SK-N-SH (cell line): ENCODE measurements around the gene SOX30. TPM values are rescaled to one million over a fixed set of nuclear protein-coding genes. Genes with fewer than 3 reads are reported as not detected.
A peak's percentile ranks its signal among the peaks of the same experiment; 100 is the strongest.

Experiments
- CTCF ChIA-PET: fragments of 300-600, 350-600 bp; formaldehyde crosslinking; extraction: SDS; loops from one replicate; lab custom pipeline; 2021; lab: Yijun Ruan, JAX
- POLR2A ChIA-PET: fragments of 350-600 bp; sonication (Branson Sonifier 250); formaldehyde crosslinking; extraction: SDS; loops from one replicate; lab custom pipeline; 2020; ENCODE audit warnings: antibody characterized with exemption, inconsistent platforms; lab: Yijun Ruan, JAX
- DNase-seq: peaks from one replicate; pipeline ENCODE4 v3.0.0; 2012
- H2AFZ ChIP-seq: fragments of 200-600 bp; sonication (generic); 2 replicates; pipeline ENCODE4 v1.8.1; 2016; ENCODE audit warnings: antibody characterized with exemption, mild to moderate bottlenecking, low read depth
- H3F3A ChIP-seq: fragments of 200-600 bp; sonication (generic); replicated peaks from 2 replicates; pipeline ENCODE3; 2016; ENCODE audit warnings: antibody characterized with exemption, mild to moderate bottlenecking; ENCODE audit not compliant: insufficient read depth
- H3K27ac ChIP-seq, 2 experiments: fragments of 200-500 bp in 1 of 2; fragments of 200-600 bp in 1 of 2; sonication (Bioruptor generic) in 1 of 2; sonication (generic), shearing (Covaris generic) in 1 of 2; 2 replicates each; pipeline versions ENCODE4 v1.5.1 to v1.6.1; 2014 to 2016; ENCODE audit warnings: low read depth in 2 of 2, inconsistent platforms in 1 of 2, low read length in 1 of 2, mild to moderate bottlenecking in 1 of 2, mixed read lengths in 1 of 2
- H3K27me3 ChIP-seq: fragments of 200-600 bp; sonication (generic), shearing (Covaris generic); 2 replicates; pipeline ENCODE4 v1.6.1; 2016; ENCODE audit warnings: mixed run types; ENCODE audit not compliant: insufficient read depth
- H3K36me3 ChIP-seq, 2 experiments: fragments of 200-500 bp in 1 of 2; fragments of 200-600 bp in 1 of 2; sonication (Bioruptor generic) in 1 of 2; sonication (generic) in 1 of 2; replicated peaks in 1 of 2; 2 replicates each; pipeline versions ENCODE3 to v1.5.1; 2014 to 2016; ENCODE audit warnings: low read length in 1 of 2, mild to moderate bottlenecking in 1 of 2; ENCODE audit not compliant: insufficient read depth in 2 of 2, control insufficient read depth in 1 of 2
- H3K4me1 ChIP-seq, 2 experiments: fragments of 200-500 bp in 1 of 2; fragments of 200-600 bp in 1 of 2; sonication (Bioruptor generic) in 1 of 2; sonication (generic), shearing (Covaris generic) in 1 of 2; 2 replicates each; pipeline versions ENCODE4 v1.5.1 to v1.6.1; 2014 to 2016; ENCODE audit warnings: low read depth in 1 of 2, low read length in 1 of 2, mixed run types in 1 of 2; ENCODE audit not compliant: insufficient read depth in 2 of 2, control insufficient read depth in 1 of 2
- H3K4me2 ChIP-seq: fragments of 200-600 bp; sonication (generic), shearing (Covaris generic); 2 replicates; pipeline ENCODE4 v1.6.1; 2017; ENCODE audit warnings: mixed run types
- H3K4me3 ChIP-seq, 2 experiments: fragments of 200-500 bp in 1 of 2; fragments of 200-600 bp in 1 of 2; sonication (Bioruptor generic) in 1 of 2; sonication (generic), shearing (Covaris generic) in 1 of 2; 2 replicates each; pipeline versions ENCODE4 v1.5.1 to v1.8.1; 2014 to 2016; ENCODE audit warnings: low read depth in 2 of 2, inconsistent platforms in 1 of 2, low read length in 1 of 2, mild to moderate bottlenecking in 1 of 2, mixed read lengths in 1 of 2, moderate library complexity in 1 of 2
- H3K79me2 ChIP-seq: fragments of 200-600 bp; sonication (generic); 2 replicates; pipeline ENCODE4 v1.8.1; 2017; ENCODE audit warnings: mild to moderate bottlenecking; ENCODE audit not compliant: insufficient read depth
- H3K9ac ChIP-seq: fragments of 200-600 bp; sonication (generic); 2 replicates; pipeline ENCODE4 v1.6.1; 2017; ENCODE audit warnings: mixed run types
- H3K9me2 ChIP-seq: fragments of 200-600 bp; sonication (generic); 2 replicates; pipeline ENCODE4 v1.6.1; 2017; ENCODE audit warnings: mixed run types
- H3K9me3 ChIP-seq: fragments of 200-600 bp; sonication (generic); 2 replicates; pipeline ENCODE4 v1.6.1; 2017; ENCODE audit warnings: mixed run types, mild to moderate bottlenecking, moderate library complexity
- H4K20me1 ChIP-seq: fragments of 200-600 bp; sonication (generic); 2 replicates; pipeline ENCODE4 v1.6.1; 2017; ENCODE audit warnings: mild to moderate bottlenecking, mixed run types; ENCODE audit not compliant: insufficient read depth
- CHD2 ChIP-seq: fragments of 150-350 bp; IDR thresholded peaks from 2 replicates; pipeline ENCODE4 v1.6.1; 2018; ENCODE audit warnings: low read length; ENCODE audit not compliant: partially characterized antibody
- CTCF ChIP-seq: fragments of 200-600 bp; sonication (generic); IDR thresholded peaks from 2 replicates; pipeline ENCODE4 v1.6.1; 2017; ENCODE audit warnings: antibody characterized with exemption, mild to moderate bottlenecking, moderate library complexity
- EZH2phosphoT487 ChIP-seq: fragments of 200-600 bp; sonication (generic); IDR thresholded peaks from 2 replicates; pipeline ENCODE4 v1.6.1; 2017; ENCODE audit warnings: low read depth, mixed run types, mild to moderate bottlenecking, antibody characterized with exemption, moderate library complexity, borderline replicate concordance
- FOSL2 ChIP-seq: IDR thresholded peaks from 2 replicates; pipeline ENCODE4 v1.4.0; 2012; ENCODE audit warnings: low read depth, mild to moderate bottlenecking, moderate library complexity, borderline replicate concordance
- FOXJ3 ChIP-seq: sonication (generic); formaldehyde crosslinking; IDR thresholded peaks from 2 replicates; pipeline ENCODE4 v1.5.1; 2020; ENCODE audit warnings: mild to moderate bottlenecking, missing genetic modification reagents
- FOXM1 ChIP-seq: IDR thresholded peaks from 2 replicates; pipeline ENCODE4 v1.4.0; 2012; ENCODE audit warnings: low read depth, mild to moderate bottlenecking
- GATA2 ChIP-seq: sonication (generic); formaldehyde crosslinking; IDR thresholded peaks from 2 replicates; pipeline ENCODE4 v1.5.0; 2020; ENCODE audit warnings: mild to moderate bottlenecking, missing genetic modification reagents
- MAX ChIP-seq: IDR thresholded peaks from 2 replicates; pipeline ENCODE4 v1.4.0; 2012; ENCODE audit warnings: low read depth
- MEF2A ChIP-seq: IDR thresholded peaks from 2 replicates; pipeline ENCODE4 v1.4.0; 2012; ENCODE audit warnings: low read depth, borderline replicate concordance
- MXI1 ChIP-seq: IDR thresholded peaks from 2 replicates; pipeline ENCODE4 v1.6.1; 2012; ENCODE audit warnings: mild to moderate bottlenecking, low read depth, low read length, improper control_type of control experiment
- POLR2AphosphoS5 ChIP-seq: IDR thresholded peaks from 2 replicates; pipeline ENCODE4 v1.6.1; 2012; ENCODE audit warnings: low read depth, low read length
- SIN3A ChIP-seq: IDR thresholded peaks from 2 replicates; pipeline ENCODE4 v1.6.1; 2012; ENCODE audit warnings: low read depth, mild to moderate bottlenecking, low read length, moderate library complexity, borderline replicate concordance
- TAF1 ChIP-seq: IDR thresholded peaks from 2 replicates; pipeline ENCODE4 v1.6.1; 2012; ENCODE audit warnings: low read depth, mild to moderate bottlenecking, low read length, moderate library complexity, borderline replicate concordance
- TCF12 ChIP-seq: IDR thresholded peaks from 2 replicates; pipeline ENCODE4 v1.4.0; 2012
- TEAD4 ChIP-seq: IDR thresholded peaks from 2 replicates; pipeline ENCODE4 v1.4.0; 2012; ENCODE audit warnings: mild to moderate bottlenecking, borderline replicate concordance; ENCODE audit not compliant: insufficient read depth
- YY1 ChIP-seq: IDR thresholded peaks from 2 replicates; pipeline ENCODE4 v1.4.0; 2012; ENCODE audit warnings: low read depth, mild to moderate bottlenecking
- ZBTB33 ChIP-seq: IDR thresholded peaks from 2 replicates; pipeline ENCODE4 v1.4.0; 2012; ENCODE audit warnings: low read depth, borderline replicate concordance
- WGBS: methylation state at CpG from one replicate; pipeline ENCODE4 v1.1.6; 2017; ENCODE audit warnings: low lambda C conversion rate; 5-methylcytosine and 5-hydroxymethylcytosine counted together
- polyA plus RNA-seq, 3 experiments: library from polyadenylated mRNA; depleted of rRNA; stranded (reverse); fragments of >200 nt; gene quantifications; 2 replicates each; pipeline ENCODE4 v1.2.3, GENCODE V29; 2012
- TF ChIP-seq, protein P1 (sequence below): fragments of 150-350 bp; IDR thresholded peaks from 2 replicates; pipeline ENCODE4 v1.6.1; 2016; ENCODE audit warnings: mild to moderate bottlenecking, low read depth, low read length

Gene SOX30
- polyA plus RNA-seq, 1 of the 3 experiments (the other 2 are of a cell fraction) = 0.13 TPM

DNA sequence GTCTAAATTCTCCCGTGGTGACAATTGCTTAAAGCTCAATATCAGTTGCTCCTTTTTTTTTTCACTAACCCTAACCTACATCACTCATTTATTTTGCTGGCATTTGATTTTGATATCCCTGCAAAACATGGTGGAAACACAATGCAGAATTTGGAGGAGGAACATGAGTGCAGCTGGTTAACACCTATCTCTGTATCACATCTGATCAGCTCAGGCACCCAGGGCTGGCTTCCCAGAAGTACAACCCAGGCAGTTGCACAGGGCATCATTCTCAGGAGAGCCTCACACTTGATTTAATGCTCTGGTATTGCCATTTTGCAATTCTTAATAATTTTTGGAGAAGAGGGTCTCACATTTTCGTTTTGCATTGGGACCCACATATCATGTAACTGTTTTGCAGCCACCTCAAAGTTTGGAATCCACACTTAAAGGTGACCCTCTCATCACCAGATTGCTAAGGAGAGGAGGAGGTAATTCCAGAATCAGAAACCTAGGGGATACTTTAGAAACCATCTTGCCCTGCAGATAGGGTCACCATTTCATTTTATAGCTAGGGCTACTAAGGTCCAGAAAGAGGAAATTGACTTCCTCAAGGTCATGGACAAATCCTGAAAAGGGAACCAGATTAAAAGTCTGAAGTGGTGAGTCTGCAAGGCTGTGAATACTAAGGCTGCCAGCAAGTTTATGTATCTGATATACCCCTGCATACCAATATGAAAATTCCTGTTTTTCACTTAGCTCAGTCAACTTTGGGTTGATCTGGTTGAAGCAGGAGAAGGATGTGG lies 57.4 kb downstream of the SOX30 start:
- no peak for DNase-seq
- ChIA-PET CTCF (interaction anchor here (1.2 to 1.6 kb wide), 2 partner anchors 15 to 28 kb away, joined by 3 read pairs; no protein-coding TSS in a partner anchor), POLR2A (interaction anchor here (0.6 kb wide), 1 partner anchor 154 kb away, joined by 3 read pairs; no protein-coding TSS in a partner anchor)
- Histone ChIP-seq H3K4me2 (no peak overlapping the region), H3F3A (peaks cover 9% of the 10 kb centered on the region), H3K27ac (no peak overlapping the region), H4K20me1 (no peaks in the 10 kb centered on the region), H3K4me1 (peaks cover 0 to 2% of the 10 kb centered on the region in 2 experiments; a peak in 1 of 4 replicates), H3K36me3 (no peaks in the 10 kb centered on the region), H3K79me2 (no peaks in the 10 kb centered on the region), H2AFZ (0 out of 2 replicates have a peak overlapping the region, but pooled peaks have one; percentile 4), H3K9me3 (no peaks in the 10 kb centered on the region), H3K9me2 (no peaks in the 10 kb centered on the region), H3K4me3 (no peak overlapping the region), H3K27me3 (no peaks in the 10 kb centered on the region), H3K9ac (no peak overlapping the region)
- TF ChIP-seq POLR2AphosphoS5 (no peak), CTCF (no peak), TAF1 (no peak), TEAD4 (no peak), ZBTB33 (no peak), GATA2 (CRISPR knock-in tag) (no peak), EZH2phosphoT487 (no peak), TCF12 (no peak), CHD2 (no peak), MAX (no peak), FOSL2 (no peak), SIN3A (no peak), YY1 (no peak), FOXM1 (no peak), MEF2A (no peak), FOXJ3 (CRISPR knock-in tag) (no peak), MXI1 (no peak)
- TF ChIP-seq, protein P1, sequence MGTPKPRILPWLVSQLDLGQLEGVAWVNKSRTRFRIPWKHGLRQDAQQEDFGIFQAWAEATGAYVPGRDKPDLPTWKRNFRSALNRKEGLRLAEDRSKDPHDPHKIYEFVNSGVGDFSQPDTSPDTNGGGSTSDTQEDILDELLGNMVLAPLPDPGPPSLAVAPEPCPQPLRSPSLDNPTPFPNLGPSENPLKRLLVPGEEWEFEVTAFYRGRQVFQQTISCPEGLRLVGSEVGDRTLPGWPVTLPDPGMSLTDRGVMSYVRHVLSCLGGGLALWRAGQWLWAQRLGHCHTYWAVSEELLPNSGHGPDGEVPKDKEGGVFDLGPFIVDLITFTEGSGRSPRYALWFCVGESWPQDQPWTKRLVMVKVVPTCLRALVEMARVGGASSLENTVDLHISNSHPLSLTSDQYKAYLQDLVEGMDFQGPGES = no peak
- WGBS = 53% methylated on average over 2 of the region's 2 CpGs
